Measurements from ENCODE around the gene CCDC112.
A peak's percentile ranks its signal among the peaks of the same experiment; 100 is the strongest.
"Not testable (repeated sequence)": the region's sequence is repeated elsewhere in the genome, so short reads cannot be mapped to it uniquely, and the experiment has no call there.

CCDC112 gene

GRCh38 chr5:115296124-115297022 is at the start of gene CCDC112:
Gene CCDC112, minus strand, starts transcription at chr5:115296654. Its CDS starts 111 bp downstream, at chr5:115296543.
- DNase-seq (ENCODE audit: low spot score): peak; percentile 84

DNA sequence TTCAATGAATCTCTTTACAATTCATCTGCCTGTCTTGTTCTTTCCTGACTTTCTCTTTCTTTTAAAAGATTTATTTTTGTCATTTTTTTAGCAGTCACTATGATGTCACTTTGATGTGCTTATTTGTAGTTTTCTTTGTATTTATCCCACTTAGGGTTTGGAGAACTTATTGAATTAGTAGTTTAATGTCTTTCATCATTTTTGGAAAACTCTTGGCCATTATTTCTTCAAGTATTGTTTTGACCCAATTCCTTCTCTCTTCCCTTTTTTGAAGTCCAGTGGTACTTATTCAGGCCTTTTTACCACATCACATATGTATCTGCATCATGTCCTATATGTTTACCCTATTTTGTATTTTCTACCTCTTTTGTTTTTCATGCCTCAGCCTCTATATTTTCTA is 48.9 kb upstream of the CCDC112 start:
- DNase-seq (ENCODE audit: low spot score): no peak

- no peak for DNase-seq (ENCODE audit: low spot score)
These were observed 47.4 kb upstream of the CCDC112 start for GRCh38 chr5:115343855-115344254.

- no peak for DNase-seq (ENCODE audit: low spot score)
These were observed 46.3 kb upstream of the CCDC112 start for GRCh38 chr5:115342590-115343377.

DNA sequence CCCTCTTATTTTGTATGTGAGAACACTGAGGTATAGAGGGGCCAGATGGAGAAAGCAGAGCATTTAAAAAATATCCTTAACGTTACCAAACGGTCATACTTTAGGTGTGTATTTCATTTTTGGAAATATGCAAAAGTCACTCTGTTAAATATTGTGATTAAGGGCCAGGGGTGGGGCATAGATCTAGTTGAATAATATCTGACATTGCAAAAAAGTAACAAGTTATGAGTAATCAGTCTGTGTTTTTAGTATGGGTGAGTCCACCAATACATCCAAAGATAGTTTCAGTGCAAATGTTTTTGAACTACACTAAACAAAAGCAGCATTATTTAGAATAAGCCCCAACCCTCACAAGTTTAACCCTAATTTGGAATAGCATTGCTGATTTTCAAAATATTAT is 45.3 kb upstream of the CCDC112 start:
- no peak for DNase-seq (ENCODE audit: low spot score)

GRCh38 chr5:115338851-115339250 is 42.4 kb upstream of the CCDC112 start:
- DNase-seq (ENCODE audit: low spot score): no peak

- no peak for DNase-seq (ENCODE audit: low spot score)
These were observed 41.4 kb upstream of the CCDC112 start for GRCh38 chr5:115337882-115338281.

DNA sequence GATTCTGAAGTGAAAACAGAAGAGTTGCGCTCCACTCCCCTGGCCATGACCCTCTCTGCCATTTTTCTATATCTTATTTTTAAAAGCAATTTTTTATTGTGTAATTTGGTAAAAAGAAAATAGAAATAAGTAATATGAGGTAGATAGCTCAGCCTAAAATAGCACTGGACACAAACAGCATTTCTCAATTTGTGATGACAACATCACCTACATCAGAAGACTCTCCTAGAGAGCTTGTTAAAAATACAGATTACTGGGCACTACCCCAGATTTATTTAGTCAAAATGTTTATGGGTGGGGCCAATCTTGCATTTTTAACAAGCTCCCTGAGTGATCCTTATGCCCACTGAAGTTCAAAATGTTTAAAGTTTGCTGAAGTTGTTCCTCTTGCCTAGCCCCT is 40.5 kb upstream of the CCDC112 start:
- no peak for DNase-seq (ENCODE audit: low spot score)

- no peak for DNase-seq (ENCODE audit: low spot score)
These were observed 39.8 kb upstream of the CCDC112 start for GRCh38 chr5:115336201-115336720.

DNA sequence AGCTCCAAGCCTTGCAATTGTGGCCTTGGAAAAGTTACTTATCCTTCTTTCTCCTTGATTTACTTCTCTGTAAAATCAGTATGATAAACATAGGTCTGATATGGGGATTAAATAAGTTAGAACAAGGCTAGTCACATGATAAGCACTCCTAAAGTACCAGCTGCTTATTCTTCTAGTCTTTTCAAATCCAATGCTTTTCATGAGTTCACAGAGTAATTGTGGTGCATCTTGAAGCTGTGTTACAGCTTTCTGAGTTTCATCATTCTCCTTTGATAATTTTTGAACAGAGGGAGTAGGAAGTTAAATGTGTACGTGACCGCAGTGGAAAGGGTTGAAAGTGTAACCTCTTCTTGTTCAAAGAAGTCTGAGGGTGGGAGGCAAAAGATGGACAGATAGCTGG is 38.8 kb upstream of the CCDC112 start:
- DNase-seq (ENCODE audit: low spot score): no peak

DNA sequence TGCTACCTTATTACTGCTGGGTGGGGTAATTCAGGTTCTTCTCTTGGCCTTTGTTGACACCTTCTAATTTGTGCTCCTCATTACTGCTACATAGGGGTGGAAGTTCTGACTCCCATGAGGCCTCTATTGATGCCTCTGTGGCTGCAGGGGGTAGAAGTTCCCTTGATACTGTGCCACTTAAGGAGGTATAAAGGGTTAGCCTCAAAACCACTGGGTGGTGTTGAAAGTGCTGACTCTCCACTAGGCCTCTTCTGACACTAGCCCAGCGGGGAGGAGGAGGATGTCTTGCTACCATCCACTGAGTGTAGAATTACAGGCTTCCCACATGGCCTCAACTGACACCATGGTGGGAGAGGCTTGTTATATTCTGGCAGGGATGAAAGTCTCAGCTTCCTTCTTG is 36.7 kb upstream of the CCDC112 start:
- DNase-seq (ENCODE audit: low spot score): no peak

- no peak for DNase-seq (ENCODE audit: low spot score)
These were observed 34.4 kb upstream of the CCDC112 start for GRCh38 chr5:115330830-115331229.

DNA sequence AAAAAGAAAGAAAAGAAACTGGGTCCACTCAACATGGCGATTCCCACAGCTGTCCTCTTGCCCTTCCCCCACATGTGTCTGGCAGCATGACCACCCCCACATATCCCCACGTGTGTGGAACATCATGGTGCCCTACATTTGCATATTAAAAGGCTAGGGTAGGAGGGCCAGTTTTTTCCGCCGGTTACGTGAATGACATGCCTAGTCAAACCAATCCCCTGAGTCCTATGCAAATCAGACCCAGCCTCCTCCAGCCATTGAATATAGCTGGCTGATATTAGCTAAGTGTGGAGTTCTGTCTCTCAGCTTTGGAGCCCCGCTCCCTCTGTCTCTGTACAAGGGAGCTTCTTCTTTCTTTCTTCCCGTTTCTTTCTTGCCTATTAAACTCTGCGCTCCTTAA is 33.0 kb upstream of the CCDC112 start:
- no peak for DNase-seq (ENCODE audit: low spot score)

DNA sequence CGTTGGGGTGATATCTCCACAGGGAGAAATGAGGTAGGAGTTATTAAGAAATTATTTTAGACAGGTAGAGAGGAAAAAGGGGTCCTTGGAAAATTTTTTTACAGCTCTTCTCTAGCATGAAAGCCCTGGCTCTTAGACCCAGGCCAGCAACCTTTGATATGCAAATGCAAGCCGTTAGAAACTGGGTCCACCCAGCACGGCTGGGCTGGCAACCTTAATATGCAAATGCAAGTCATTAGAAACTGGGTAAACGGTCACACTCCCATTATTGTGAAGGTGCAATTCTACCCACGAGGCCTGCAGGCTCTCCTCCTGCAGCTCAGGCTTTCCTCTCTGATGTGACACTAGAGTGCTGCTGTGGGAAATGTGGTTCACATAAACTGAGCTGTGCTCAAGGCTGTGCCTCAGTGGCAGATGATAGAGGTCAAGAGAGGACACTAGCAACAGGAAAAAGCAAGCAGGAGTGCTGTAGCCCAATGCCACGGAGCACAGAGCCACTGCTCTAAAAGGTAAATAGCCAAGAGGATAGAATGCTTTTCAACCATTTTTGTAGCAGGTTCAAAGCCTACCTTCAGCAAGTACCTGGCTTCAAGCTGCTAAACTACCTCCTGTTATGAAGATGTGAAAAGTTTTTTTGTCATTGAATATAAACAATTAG is 32.3 kb upstream of the CCDC112 start:
- DNase-seq (ENCODE audit: low spot score): not testable (repeated sequence)

DNA sequence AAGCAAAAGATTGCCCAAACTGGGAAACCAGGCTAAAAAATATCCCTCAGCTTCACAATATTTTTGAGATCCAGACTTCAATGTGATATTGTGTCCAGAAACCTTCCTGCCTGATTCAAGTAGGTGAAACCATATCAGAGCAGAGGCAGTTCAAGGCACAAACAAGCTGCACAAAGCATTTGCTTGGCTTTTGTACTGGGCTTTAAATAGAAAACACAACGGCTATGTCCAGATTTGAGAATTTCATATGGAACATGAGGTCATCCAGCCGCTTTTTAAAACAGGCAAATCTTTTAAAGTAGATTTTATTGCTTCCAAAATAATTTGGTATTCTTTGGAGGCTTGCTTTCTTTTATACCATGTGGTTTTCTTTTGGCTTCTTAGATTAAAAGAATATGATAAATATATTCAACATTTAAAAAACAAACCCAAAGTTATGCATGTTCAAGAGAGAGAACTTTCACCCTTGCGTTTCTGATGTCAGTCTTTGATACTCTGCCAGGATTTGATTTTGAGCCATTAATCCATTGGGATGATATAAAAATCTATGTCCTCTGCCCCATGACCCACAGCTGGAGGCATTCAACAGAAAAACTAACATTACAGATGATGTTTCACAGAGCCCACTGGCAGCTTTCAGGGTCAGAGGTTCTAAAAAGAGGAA is 29.0 kb upstream of the CCDC112 start:
- no peak for DNase-seq (ENCODE audit: low spot score)

GRCh38 chr5:115324021-115324420 is 27.6 kb upstream of the CCDC112 start:
- DNase-seq (ENCODE audit: low spot score): no peak

- no peak for DNase-seq (ENCODE audit: low spot score)
These were observed 26.3 kb upstream of the CCDC112 start for GRCh38 chr5:115322729-115323128.

- DNase-seq (ENCODE audit: low spot score): no peak
These were observed 24.9 kb upstream of the CCDC112 start for GRCh38 chr5:115321309-115321708.

- DNase-seq (ENCODE audit: low spot score): no peak
These were observed 24.1 kb upstream of the CCDC112 start for GRCh38 chr5:115320515-115320914.

- DNase-seq (ENCODE audit: low spot score): no peak
These were observed 23.6 kb upstream of the CCDC112 start for GRCh38 chr5:115320006-115320405.

DNA sequence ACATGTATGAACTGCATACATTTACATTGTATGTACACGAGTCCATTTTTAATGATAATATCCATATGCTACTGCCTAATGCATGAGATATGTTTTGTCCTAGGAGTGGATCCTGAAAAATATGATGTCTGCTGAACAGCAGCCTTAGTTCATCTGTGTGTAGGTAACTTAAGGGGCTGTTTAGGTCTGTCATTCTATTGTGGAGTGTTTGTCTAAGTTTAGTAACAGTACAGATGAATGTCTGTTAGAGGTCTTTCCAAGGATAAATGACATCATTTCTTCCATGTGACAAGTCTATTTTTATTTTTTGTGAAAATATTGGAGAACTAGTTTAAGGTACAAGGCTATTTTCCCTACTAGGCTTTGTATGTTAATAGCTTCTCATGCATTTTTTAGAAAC is 22.6 kb upstream of the CCDC112 start:
- no peak for DNase-seq (ENCODE audit: low spot score)

GRCh38 chr5:115317736-115318135 is 21.3 kb upstream of the CCDC112 start:
- DNase-seq (ENCODE audit: low spot score): no peak

All from CD4-positive, alpha-beta T cell treated with Interleukin-6 at 100 ng/mL for 8 hours (primary cell).